ENCODE results near the gene GNB2. TPM values are rescaled to one million over a fixed set of nuclear protein-coding genes. Genes with fewer than 3 reads are reported as not detected.

The GNB2 gene
- total and polyA plus RNA-seq, 2 of the 8 experiments (the other 6 are each of a cell fraction or from before 2014, with no cell fraction given) = 157 to 260 TPM

DNA sequence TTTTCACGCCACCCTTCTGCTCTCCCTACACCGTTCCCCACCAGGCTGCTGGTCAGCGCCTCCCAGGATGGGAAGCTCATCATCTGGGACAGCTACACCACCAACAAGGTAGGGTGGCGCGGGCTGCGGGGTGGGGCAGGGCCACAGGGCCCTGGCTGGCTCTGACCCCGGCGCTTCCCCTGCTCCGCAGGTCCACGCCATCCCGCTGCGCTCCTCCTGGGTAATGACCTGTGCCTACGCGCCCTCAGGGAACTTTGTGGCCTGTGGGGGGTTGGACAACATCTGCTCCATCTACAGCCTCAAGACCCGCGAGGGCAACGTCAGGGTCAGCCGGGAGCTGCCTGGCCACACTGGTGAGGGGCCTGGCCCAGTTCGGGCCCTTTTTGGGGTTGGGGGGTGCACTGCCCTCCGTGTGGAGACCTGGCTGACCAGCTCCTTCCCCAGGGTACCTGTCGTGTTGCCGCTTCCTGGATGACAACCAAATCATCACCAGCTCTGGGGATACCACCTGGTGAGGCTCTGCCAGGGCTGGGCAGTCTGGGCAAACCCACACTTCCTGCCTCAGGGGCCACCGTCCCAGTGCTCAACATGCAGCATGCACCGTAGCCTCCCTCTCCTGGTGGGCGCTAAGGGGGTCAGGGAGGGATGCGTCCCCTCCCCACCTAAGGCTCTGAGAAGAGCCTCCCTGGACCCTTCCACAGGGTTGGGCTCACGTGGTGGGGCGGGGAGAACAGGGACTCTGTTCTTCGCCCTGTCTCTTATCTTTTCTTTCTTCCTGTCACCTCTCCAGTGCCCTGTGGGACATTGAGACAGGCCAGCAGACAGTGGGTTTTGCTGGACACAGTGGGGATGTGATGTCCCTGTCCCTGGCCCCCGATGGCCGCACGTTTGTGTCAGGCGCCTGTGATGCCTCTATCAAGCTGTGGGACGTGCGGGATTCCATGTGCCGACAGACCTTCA, 4.0 kb downstream of the GNB2 start:
- Histone ChIP-seq H3K27ac (ENCODE audit: low read depth, low read length) (no peak overlapping the region), H2BK20ac (ENCODE audit: low read length) (no peak overlapping the region), H2AFZ (ENCODE audit: low read length) (no peak overlapping the region), H3K79me1 (ENCODE audit: low read depth, low read length) (peaks cover 3% of the 10 kb centered on the region), H2AK5ac (ENCODE audit: low read depth, low read length) (no peak overlapping the region), H3K14ac (ENCODE audit: insufficient read length) (no peak overlapping the region), H3K27me3 (replicated peaks in 1 of 4; ENCODE audit: control insufficient read depth in 3 of 4, extremely low read depth in 1 of 4, insufficient read depth in 3 of 4, low read length in 3 of 4) (peaks cover 0 to 2% (median 1%) of the 10 kb centered on the region in 4 experiments; a peak in 3 of 7 replicates), H3K9me3 (ENCODE audit: insufficient read depth in 2 of 2, low read depth in 1 of 2, low read length in 1 of 2) (no peaks in the 10 kb centered on the region), H4K20me1 (replicated peaks in 1 of 2; ENCODE audit: control insufficient read depth in 1 of 2, insufficient read depth in 2 of 2, low read length in 2 of 2) (peaks cover 13 to 31% of the 10 kb centered on the region in 2 experiments), H3K9ac (replicated peaks in 1 of 4; ENCODE audit: extremely low read depth in 1 of 4, low read depth in 3 of 4, low read length in 3 of 4) (no peak overlapping the region), H3K23me2 (ENCODE audit: low read depth, low read length) (peaks cover 11% of the 10 kb centered on the region; the same call in 1 of the 2 replicates), H2BK5ac (ENCODE audit: low read depth, low read length) (peak overlapping the region; percentile 24), H4K8ac (ENCODE audit: extremely low read depth, insufficient read depth, low read length) (peak overlapping the region; percentile 75), H4K91ac (replicated peaks; ENCODE audit: insufficient read length, low read length) (no peak overlapping the region), H3K4me3 (ENCODE audit: extremely low read depth in 1 of 4, insufficient read depth in 2 of 4, low read depth in 3 of 4, low read length in 4 of 4) (no peak overlapping the region), H3K79me2 (ENCODE audit: control insufficient read depth in 1 of 2, insufficient read depth in 2 of 2, low read length in 2 of 2) (no peaks in the 10 kb centered on the region), H3K36me3 (ENCODE audit: control insufficient read depth in 2 of 4, insufficient read depth in 4 of 4, low read length in 3 of 4) (peaks cover 9 to 59% (median 30%) of the 10 kb centered on the region in 4 experiments; a peak in 7 of 8 replicates), H2BK12ac (ENCODE audit: low read depth, low read length) (no peak overlapping the region), H3K4me1 (replicated peaks in 1 of 4; ENCODE audit: control insufficient read depth in 3 of 4, insufficient read depth in 4 of 4, low read length in 3 of 4) (peaks cover 0 to 7% (median 4%) of the 10 kb centered on the region in 4 experiments; a peak in 6 of 7 replicates), H2BK15ac (ENCODE audit: low read length) (no peak overlapping the region), H3K4me2 (ENCODE audit: insufficient read depth in 1 of 2, low read depth in 2 of 2, low read length in 2 of 2) (no peak overlapping the region), H3K23ac (ENCODE audit: insufficient read length) (no peak overlapping the region), H3K18ac (ENCODE audit: extremely low read depth, low read length) (no peak overlapping the region), H2BK120ac (replicated peaks; ENCODE audit: low read depth, low read length) (no peak overlapping the region), H3K4ac (replicated peaks; ENCODE audit: insufficient read length, low read depth, low read length) (no peak overlapping the region), H3K56ac (replicated peaks; ENCODE audit: insufficient read length, low read depth, low read length) (no peak overlapping the region), H4K5ac (ENCODE audit: insufficient read length, low read depth, low read length) (no peak overlapping the region)
- CTCF ChIA-PET (ENCODE audit: partially characterized antibody) = interaction anchor here (1.0 to 20.7 kb wide), 8 partner anchors 9 to 64 kb away, joined by 3 to 254 read pairs (median 6); partner anchors contain the start of genes GIGYF1 and POP7
- DNase-seq (ENCODE audit: low read depth in 1 of 2, low spot score in 2 of 2) (no peak), FAIRE-seq (no peak)
- WGBS, 2 experiments (ENCODE audit: extremely low coverage in 1 of 2, insufficient coverage in 1 of 2, insufficient read length in 1 of 2, insufficient replicate concordance in 2 of 2, low coverage in 1 of 2, low lambda C conversion rate in 2 of 2, missing lambda C conversion rate in 1 of 2) = 93% methylated on average over 36 of the region's 36 CpGs; no CpG with 5 or more reads in 1 of the 2 experiments
- no peak for TF ChIP-seq TCF12 (IDR thresholded peaks at IDR 0.05; ENCODE audit: low read depth, low read length)
- TF ChIP-seq, protein P1, sequence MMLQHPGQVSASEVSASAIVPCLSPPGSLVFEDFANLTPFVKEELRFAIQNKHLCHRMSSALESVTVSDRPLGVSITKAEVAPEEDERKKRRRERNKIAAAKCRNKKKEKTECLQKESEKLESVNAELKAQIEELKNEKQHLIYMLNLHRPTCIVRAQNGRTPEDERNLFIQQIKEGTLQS (IDR thresholded peaks at IDR 0.05; ENCODE audit: insufficient read depth, low read depth, low read length) = no peak
- TF ChIP-seq BCL11A (IDR thresholded peaks at IDR 0.05; ENCODE audit: low read depth in 2 of 2, low read length in 2 of 2) = no peak
- 0 out of 2 replicates have a peak, but pooled peaks have one; percentile 37 for TF ChIP-seq POLR2AphosphoS5 (IDR thresholded peaks at IDR 0.05; ENCODE audit: low read depth, low read length)
- TF ChIP-seq TBP (IDR thresholded peaks at IDR 0.05; ENCODE audit: low read depth, low read length) = no peak
- TF ChIP-seq POLR2A (IDR thresholded peaks at IDR 0.05; ENCODE audit: control extremely low read depth in 1 of 2, low read depth in 2 of 2, low read length in 2 of 2) = peak in 1 of 2 experiments; percentile 8; a peak in 1 of 3 replicates
- TF ChIP-seq EZH2 (IDR thresholded peaks at IDR 0.05; ENCODE audit: low read depth, low read length, severe bottlenecking) = no peak
- no peak for TF ChIP-seq CHD1 (IDR thresholded peaks at IDR 0.05; ENCODE audit: low read depth, low read length)
- no peak for TF ChIP-seq GABPA (IDR thresholded peaks at IDR 0.05; ENCODE audit: borderline replicate concordance, insufficient read depth, low read length)
- no peak for TF ChIP-seq HDAC6 (IDR thresholded peaks at IDR 0.05; ENCODE audit: low read depth, low read length)
- POLR2A ChIA-PET (ENCODE audit: partially characterized antibody) = interaction anchor here (0.6 to 10.3 kb wide), 25 partner anchors 12 to 197 kb away, joined by 3 to 257 read pairs (median 4); partner anchors contain the start of genes ACTL6B, EPO, FBXO24 and GIGYF1
